NCI-H1417 treated with DMSO at 0.1 percent for 48 hours (cell line): Measurements from ENCODE around the gene INSIG2.

Experiments used
- DNase-seq: peaks from one replicate; lab custom pipeline; 2025; lab: John Stamatoyannopoulos, UW

INSIG2 gene

GRCh38 chr2:118128826-118129225, 40.6 kb downstream of the INSIG2 start:
- DNase-seq: no peak

DNA sequence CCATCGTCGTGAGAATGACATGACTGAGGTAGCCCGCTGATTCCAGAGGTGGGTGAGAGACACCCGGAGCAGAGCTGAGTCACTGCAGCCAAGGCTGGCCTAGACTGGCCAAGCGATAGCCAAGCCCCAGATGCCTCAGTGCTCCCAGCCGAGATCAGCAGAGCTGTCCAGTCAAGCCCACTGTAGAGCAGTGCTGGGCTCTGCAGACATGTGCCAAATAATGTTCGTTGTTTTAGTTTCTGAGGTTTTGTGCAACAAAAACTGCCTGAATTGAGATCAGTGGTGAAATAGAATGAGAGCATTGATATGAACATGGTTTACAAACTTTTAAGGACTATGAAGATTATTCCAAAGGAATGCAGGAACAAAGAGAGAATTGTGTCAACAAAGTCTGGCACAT, 42.1 kb downstream of the INSIG2 start:
- DNase-seq: no peak

- DNase-seq: no peak
Measured at GRCh38 chr2:118131771-118132170, 43.5 kb downstream of the INSIG2 start.

DNA sequence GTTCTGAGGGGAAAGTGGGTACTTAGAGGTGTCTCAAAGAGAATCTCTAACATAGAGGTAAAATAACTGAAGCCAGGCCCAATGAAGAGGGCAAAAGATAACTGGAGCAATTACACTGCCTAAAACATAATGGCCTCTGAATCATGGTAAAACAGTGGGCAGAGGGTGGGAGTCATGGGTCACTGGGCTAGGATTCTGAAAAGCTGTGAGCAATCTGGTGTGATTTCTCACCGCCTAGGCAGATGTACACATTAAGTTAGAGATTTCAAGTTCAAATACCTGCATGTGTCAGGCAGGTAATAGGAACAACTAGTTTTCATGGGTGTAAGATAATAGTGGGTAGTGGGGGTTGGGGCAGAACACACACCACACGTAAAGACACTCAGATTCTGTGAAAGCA, 45.6 kb downstream of the INSIG2 start:
- no peak for DNase-seq

DNA sequence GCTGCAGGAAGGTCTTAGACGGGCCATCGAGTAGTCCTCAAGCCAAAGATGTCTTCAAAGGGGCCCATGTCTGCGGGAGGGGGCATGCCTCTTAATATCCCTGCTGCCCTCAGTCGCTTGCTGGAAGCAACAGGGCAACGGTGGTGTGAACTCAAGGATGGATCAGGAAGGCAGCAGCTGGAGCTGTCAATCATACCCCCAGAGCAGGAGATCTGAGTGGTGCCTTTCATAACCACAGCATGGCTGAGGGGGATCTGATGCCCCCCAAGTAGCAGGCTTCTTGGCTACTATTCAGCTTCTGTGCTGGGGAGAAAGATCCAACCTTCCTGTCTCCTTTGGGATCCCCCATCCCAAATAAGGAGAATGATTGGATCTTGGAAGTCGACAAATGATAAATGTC, 46.4 kb downstream of the INSIG2 start:
- no peak for DNase-seq

GRCh38 chr2:118145207-118145606, 56.9 kb downstream of the INSIG2 start:
- no peak for DNase-seq

GRCh38 chr2:118145806-118146205, 57.5 kb downstream of the INSIG2 start:
- no peak for DNase-seq

DNA sequence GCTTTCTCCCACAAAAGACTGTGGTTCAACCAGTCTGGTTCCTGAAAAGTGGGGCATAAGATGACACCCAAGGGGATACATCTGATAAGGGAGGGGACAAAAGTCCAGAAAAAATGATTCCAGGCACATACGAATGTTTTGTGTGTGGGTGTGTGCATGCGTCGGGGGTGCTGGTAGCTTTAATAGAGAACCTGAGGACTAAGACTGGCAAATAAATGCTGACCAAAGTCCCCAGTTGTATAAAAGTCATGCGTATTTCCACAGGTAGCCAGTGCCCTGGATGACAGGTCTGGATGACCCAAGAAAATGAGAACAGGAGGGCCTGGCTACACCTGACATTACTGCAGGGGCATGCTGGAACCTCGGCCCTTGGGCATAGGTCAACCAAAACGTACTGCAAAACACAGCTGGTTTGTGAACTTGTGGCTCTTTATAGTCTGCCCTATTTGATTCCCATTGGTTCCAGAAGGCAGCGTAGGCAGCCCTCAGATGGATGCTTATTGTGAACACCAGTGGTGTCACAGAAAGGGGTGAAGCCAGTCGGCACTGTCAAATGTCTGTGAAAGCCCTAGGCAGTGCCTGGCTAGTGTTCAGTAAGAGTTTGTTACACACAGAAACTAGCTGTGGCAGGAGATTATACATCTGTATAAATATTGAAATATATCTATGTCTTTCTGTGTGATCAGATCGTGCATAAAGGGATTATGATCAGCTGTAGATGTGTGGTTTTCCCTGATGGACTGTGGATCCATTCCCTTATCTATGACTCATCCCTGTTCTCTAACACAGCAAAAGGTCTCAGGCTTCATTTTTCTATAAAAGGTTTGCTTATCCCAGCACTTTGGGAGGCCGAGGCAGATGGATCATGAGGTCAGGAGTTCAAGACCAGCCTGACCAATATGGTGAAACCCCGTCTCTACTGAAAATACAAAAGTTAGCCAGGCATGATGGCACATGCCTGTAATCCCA, 58.3 kb downstream of the INSIG2 start:
- no peak for DNase-seq

- DNase-seq: no peak
Measured at GRCh38 chr2:118148133-118148532, 59.9 kb downstream of the INSIG2 start.

DNA sequence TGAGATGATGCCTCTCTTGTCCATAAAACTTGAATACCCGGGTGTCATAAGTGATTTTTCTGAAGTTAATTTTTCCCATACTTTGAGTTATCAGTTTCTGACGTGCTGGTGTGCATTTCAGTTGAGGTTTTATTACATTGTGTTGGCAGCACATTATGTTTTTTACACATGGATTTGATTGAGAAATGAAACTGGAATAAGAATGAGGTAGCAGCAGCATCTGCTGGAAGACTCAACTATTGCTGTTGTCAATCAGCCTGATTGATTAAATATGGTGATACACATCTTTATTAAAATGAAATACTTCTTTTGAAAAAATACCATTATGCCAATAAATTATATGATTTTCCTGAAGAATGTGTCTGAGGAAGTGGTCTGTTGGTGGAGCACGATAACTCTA, 60.5 kb downstream of the INSIG2 start:
- no peak for DNase-seq

- DNase-seq: no peak
Measured at GRCh38 chr2:118150294-118150693, 62.0 kb downstream of the INSIG2 start.

GRCh38 chr2:118151831-118152230, 63.6 kb downstream of the INSIG2 start:
- no peak for DNase-seq

GRCh38 chr2:118153433-118153832, 65.2 kb downstream of the INSIG2 start:
- no peak for DNase-seq

DNA sequence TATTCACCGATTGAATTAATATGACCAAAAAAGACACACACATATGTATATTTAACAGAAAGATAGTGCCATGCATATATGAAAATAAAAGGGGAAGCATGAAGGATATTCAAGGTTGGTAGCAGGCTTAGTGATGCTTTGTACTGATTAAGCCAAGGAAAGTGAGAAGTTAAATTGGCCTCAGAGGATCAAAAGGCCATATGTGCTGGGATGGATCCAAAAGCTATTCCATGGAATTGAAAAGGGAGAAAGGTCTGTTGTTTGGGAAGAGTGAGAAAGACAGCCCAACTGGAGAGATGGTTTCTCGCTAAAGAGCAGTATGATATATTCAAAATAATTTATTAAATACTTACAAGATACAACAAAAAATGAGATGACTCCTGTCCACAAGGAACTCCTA, 65.9 kb downstream of the INSIG2 start:
- DNase-seq: no peak
